HG02678 (cell line): ENCODE data around the gene MUC5B.
"Not testable (repeated sequence)": the region's sequence is repeated elsewhere in the genome, so short reads cannot be mapped to it uniquely, and the experiment has no call there.

Source experiments
- ATAC-seq: cut with Tn5 transposase; IDR thresholded peaks from one replicate; pipeline ENCODE4 v1.9.1; 2021; ENCODE audit warnings: mild to moderate bottlenecking, moderate library complexity; ENCODE audit not compliant: unreplicated experiment

Gene MUC5B

DNA sequence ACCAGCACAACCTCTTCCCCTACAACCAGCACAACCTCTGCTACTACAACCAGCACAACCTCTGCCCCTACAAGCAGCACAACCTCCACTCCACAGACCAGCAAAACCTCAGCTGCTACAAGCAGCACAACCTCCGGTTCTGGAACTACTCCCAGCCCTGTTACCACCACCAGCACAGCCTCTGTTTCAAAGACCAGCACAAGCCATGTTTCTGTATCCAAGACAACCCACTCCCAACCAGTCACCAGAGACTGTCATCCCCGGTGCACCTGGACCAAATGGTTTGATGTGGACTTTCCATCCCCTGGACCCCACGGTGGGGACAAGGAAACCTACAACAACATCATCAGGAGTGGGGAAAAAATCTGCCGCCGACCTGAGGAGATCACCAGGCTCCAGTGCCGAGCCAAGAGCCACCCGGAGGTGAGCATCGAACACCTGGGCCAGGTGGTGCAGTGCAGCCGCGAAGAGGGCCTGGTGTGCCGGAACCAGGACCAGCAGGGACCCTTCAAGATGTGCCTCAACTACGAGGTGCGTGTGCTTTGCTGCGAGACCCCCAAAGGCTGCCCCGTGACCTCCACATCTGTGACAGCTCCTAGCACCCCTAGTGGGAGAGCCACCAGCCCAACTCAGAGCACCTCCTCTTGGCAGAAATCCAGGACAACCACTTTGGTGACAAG, 34.3 kb upstream of the MUC5B start:
- not testable (repeated sequence) for ATAC-seq

DNA sequence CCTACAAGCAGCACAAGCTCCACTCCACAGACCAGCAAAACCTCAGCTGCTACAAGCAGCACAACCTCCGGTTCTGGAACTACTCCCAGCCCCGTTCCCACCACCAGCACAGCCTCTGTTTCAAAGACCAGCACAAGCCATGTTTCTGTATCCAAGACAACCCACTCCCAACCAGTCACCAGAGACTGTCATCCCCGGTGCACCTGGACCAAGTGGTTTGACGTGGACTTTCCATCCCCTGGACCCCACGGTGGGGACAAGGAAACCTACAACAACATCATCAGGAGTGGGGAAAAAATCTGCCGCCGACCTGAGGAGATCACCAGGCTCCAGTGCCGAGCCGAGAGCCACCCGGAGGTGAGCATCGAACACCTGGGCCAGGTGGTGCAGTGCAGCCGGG, 33.0 kb upstream of the MUC5B start:
- not testable (repeated sequence) for ATAC-seq

DNA sequence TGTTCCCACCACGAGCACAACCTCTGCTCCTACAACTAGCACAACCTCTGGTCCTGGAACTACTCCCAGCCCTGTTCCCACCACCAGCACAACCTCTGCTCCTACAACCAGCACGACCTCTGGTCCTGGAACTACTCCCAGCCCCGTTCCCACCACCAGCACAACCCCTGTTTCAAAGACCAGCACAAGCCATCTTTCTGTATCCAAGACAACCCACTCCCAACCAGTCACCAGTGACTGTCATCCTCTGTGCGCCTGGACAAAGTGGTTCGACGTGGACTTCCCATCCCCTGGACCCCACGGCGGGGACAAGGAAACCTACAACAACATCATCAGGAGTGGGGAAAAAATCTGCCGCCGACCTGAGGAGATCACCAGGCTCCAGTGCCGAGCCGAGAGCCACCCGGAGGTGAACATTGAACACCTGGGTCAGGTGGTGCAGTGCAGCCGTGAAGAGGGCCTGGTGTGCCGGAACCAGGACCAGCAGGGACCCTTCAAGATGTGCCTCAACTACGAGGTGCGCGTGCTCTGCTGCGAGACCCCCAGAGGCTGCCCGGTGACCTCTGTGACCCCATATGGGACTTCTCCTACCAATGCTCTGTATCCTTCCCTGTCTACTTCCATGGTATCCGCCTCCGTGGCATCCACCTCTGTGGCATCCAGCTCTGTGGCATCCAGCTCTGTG, 30.9 kb upstream of the MUC5B start:
- not testable (repeated sequence) for ATAC-seq

DNA sequence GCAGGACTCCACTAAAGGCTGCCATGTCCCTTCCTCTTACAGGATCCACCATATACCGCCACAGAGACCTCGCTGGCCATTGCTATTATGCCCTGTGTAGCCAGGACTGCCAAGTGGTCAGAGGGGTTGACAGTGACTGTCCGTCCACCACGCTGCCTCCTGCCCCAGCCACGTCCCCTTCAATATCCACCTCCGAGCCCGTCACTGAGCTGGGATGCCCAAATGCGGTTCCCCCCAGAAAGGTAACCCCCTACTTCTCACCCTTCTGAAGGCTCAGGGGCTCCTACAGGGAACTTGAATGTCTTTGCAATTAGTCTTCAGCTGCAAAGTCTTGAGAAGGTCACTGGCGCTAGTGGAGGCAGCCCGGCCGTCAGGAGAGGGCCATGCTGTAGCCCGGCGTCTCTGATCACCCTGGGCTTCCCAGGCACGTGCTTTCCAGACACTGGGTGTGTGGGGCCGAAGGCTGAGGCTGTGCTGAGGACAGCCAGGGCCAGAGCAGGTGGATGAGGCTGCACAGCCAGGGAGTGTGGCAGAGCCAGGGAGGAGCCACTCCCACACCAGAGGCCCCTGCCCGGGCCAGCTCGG, 30.0 kb upstream of the MUC5B start:
- no peak for ATAC-seq

DNA sequence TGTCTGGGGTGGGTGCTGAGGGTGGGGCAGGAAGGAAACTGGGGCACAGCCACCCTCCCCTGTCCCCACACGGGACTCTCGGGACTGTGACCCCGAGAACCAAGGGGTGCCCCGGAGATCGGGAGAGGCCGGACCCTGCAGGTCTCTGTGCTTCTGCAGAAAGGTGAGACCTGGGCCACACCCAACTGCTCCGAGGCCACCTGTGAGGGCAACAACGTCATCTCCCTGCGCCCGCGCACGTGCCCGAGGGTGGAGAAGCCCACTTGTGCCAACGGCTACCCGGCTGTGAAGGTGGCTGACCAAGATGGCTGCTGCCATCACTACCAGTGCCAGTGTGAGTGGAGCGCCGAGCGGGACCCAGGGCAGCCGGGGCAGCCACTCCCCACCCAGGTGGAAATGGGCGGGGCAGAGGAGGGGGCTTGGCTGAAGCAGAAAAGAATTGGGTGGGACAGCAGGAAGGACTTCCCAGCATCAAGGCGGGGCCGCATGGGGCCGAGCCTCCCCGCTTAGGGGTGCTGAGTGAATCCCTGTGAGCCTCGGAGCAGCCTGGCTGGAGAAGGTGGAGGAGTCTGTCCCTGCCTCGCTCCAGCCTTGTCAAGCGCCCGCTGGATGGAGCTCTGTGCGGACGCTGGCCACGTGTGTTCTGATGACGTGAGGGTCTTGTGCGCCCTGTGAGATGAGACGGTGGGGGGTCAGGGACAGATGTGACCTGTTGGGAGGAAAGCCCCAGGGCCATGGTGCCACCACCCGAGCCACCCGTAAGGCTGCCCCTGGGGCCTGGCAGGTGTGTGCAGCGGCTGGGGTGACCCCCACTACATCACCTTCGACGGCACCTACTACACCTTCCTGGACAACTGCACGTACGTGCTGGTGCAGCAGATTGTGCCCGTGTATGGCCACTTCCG, 29.3 kb upstream of the MUC5B start:
- ATAC-seq: no peak

DNA sequence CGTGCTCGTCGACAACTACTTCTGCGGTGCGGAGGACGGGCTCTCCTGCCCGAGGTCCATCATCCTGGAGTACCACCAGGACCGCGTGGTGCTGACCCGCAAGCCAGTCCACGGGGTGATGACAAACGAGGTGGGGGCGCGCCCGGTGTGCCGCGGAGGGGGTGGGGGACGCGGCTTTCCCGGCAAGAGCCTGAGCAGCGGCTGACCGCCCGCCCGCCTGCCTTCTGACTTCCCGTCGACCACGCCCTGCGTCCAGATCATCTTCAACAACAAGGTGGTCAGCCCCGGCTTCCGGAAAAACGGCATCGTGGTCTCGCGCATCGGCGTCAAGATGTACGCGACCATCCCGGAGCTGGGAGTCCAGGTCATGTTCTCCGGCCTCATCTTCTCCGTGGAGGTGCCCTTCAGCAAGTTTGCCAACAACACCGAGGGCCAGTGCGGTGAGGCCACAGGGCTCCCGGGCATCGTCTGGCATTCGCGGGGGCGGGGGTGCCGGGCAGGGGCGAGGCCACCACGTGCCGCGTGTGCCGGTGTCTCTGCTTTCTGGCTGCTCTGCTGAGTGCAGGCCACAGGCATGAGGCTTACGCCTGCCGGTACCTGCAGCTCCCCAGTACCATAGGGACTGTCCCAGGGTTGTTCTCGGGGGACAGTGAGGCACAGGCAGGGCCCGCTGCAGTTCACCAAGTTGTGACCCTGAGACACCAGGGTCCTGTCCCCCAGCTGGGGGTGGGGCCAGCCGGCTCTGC, 28.5 kb upstream of the MUC5B start:
- no peak for ATAC-seq

DNA sequence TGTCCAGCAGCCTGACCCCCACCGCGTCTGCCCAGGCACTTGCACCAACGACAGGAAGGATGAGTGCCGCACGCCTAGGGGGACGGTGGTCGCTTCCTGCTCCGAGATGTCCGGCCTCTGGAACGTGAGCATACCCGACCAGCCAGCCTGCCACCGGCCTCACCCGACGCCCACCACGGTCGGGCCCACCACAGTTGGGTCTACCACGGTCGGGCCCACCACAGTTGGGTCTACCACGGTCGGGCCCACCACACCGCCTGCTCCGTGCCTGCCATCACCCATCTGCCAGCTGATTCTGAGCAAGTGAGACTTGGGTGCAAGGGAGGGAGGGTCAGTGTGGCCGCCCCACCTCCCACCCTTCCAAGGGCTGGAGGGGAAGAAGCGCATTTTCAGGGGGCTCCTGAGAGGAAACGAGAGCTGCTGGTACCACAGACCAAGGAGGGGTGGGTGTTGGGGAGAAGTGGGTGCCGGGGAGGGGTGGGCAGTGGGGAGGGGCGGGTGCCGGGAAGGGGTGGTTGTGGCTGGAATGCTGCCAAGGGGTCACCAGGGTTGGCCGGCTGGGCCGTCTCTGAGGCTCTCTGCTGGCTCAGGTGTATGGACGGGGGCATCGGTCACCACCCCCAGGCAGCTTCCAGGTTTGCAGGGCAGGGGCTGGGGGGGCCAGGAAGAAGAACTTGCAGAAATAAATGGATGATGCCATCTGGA, 27.7 kb upstream of the MUC5B start:
- no peak for ATAC-seq

DNA sequence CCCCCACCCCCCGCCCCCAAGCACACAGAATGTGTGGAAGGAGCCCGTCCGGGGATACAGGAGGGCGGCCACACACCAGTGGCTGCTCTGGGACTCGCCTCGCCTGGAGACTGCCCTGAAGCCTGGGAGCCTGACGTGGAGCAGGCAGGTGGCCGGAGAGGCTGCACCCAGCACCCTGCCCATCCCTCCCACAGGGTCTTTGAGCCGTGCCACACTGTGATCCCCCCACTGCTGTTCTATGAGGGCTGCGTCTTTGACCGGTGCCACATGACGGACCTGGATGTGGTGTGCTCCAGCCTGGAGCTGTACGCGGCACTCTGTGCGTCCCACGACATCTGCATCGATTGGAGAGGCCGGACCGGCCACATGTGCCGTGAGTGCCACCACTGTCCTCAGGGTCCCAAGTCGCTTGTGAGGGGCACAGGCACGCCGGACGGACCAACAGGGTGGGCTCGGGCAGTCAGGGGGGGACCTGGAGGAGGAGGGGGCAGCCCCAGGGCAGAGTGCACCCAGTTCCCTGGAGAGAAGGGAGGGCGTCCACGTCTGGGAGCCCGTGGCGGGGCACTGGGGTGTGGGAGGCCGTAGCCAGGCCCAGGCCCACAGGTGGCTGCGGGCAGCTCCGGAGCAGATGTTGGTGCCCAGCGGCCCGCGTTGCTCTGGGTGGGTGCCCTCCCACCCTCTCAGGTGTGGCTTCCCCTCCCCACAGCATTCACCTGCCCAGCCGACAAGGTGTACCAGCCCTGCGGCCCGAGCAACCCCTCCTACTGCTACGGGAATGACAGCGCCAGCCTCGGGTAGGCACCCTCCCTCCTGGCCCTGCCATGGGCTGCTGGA, 27.0 kb upstream of the MUC5B start:
- no peak for ATAC-seq

DNA sequence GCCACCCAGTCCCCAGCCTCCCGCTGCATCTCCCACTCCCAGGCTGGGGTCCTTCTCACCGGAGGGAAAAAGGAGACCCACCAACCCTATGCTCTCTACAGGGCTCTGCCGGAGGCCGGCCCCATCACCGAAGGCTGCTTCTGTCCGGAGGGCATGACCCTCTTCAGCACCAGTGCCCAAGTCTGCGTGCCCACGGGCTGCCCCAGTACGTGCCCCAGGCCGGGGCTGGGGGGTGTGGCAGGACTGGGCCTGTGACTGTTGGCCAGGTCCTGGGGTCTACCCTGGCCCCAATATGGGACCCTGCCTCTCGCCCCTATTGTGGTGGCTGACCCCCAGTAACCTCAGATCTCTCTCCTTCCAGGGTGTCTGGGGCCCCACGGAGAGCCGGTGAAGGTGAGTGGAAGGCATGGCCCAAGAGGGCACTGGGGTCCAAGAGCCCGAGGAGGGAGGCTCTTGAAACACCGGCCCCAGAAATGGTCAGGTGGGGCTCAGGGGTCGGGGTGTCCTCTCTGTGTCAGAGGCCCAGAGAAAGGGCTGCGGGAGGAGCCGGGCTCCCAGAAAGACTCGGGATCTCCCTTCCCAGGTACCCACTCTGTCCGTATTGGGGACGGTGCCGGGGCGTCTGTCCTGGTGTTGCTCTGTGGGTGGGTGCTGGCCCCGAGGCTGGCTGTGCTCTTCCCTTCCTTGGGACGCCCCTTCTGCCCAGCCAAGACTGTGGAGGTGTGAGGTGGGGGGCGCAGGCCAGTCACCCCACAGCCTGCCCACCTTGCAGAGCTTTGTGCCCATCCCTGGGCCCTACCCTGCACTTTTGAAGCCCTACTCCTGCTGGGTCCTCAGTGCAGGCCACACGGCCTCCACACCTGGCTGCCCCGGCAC, 26.1 kb upstream of the MUC5B start:
- ATAC-seq: no peak

DNA sequence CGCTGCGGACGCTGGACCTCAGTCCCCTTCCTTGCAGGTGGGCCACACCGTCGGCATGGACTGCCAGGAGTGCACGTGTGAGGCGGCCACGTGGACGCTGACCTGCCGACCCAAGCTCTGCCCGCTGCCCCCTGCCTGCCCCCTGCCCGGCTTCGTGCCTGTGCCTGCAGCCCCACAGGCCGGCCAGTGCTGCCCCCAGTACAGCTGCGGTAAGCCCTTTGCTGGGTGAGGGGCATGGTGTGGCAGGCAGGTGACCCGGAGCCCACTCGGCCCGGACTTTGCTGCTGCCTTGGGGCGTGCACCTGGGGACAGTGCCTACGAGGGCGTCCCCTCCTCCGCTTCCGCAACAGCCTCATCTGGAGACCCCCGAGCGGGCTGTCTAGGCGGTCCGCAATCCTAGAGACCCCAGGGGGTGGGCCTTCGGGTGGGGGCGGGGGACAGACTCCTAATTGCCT, 25.4 kb upstream of the MUC5B start:
- ATAC-seq: no peak

DNA sequence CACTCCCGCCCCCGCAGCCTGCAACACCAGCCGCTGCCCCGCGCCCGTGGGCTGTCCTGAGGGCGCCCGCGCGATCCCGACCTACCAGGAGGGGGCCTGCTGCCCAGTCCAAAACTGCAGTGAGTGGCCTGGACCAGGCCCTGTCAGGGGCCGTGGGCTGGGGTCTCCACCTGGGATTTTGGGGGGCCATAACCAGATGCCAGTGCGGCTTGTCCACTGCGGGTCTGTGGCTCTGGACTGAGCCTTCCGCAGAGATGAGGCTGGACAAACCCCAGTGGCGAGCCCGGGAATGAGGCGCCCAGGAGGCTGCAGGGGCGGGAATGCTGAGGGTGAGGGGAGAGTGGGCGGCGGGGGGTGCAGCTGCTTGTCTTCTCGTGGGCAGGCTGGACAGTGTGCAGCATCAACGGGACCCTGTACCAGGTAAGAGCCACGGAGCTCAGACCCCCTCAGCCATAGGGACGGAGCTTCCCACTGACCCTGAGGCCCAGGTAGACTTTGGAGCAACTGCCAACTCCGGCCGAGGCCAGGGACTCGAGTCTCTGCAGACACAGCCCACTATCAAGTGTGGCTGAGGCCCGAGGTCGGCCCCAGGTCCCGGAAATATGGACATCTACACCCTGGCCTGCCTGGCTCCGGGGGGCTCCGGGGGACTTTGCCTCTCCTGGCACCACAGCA, 24.8 kb upstream of the MUC5B start:
- no peak for ATAC-seq

DNA sequence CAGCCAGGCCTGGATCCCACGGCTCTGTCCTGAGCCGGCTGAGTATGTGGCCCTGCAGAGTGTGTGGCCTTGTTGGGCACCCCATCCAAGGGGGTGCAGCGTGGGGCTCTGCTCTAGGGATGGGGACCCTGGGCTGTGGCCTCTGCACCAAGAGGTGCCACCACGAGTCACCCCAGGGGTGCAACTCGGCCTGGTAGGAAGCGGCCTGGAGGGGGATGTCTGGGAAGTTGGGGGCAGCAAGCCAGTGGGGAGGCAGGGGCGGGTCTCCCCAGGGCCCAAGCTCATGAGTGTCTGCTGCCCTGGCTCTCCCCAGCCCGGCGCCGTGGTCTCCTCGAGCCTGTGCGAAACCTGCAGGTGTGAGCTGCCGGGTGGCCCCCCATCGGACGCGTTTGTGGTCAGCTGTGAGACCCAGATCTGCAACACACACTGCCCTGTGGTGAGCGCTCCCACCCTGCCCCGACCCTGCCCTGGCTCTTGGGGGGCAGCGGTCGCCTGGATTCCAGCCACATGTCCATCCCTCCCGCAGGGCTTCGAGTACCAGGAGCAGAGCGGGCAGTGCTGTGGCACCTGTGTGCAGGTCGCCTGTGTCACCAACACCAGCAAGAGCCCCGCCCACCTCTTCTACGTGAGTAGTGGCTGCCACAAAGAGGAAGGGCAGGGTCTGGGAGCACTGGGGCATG, 24.2 kb upstream of the MUC5B start:
- ATAC-seq: no peak

DNA sequence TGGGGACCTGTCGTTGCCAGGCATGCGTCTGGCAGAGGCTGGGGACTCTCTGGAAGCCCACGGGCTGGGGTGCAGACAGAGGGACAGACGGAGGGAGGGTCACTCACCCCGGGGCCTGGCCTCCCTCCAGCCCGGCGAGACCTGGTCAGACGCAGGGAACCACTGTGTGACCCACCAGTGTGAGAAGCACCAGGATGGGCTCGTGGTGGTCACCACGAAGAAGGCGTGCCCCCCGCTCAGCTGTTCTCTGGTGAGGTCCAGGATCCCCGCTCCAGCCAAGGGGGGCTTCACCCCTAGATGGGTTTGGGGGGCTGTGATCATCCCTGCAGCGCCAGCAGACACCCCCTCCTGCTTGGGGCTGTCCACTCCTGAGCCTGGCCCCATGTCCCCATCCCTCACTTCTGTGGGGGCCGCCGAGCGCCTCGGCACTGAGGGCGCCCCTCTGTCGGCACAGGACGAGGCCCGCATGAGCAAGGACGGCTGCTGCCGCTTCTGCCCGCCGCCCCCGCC, 23.6 kb upstream of the MUC5B start:
- ATAC-seq: no peak

DNA sequence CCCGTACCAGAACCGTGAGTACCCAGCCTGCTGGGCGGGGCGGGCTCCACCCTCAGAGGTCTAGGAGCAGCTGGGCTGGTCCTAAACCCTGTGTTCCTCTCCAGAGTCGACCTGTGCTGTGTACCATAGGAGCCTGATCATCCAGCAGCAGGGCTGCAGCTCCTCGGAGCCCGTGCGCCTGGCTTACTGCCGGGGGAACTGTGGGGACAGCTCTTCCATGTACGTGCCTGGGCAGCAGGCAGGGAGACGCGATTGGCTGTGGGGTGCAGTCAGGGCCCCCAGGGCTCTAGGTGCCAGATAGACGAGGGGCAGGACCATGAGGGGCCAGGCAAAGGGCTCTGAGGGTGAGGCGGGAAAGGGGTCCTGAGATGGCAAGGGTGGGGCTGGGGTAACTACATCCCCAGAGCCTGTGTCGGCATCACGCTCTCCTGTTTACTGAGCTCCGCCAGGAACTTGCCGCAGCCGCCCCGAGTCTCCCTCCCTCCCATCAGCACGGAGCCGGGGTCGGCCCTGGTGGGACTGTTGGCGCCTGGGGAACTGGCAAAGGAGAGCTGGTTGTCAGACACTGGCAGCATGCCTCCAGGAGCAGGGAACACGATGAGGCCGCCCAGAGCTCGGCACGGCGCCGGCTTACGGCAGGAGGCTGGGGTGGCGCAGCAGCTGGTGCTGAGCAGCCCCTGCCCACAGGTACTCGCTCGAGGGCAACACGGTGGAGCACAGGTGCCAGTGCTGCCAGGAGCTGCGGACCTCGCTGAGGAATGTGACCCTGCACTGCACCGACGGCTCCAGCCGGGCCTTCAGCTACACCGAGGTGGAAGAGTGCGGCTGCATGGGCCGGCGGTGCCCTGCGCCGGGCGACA, 22.9 kb upstream of the MUC5B start:
- ATAC-seq: no peak

DNA sequence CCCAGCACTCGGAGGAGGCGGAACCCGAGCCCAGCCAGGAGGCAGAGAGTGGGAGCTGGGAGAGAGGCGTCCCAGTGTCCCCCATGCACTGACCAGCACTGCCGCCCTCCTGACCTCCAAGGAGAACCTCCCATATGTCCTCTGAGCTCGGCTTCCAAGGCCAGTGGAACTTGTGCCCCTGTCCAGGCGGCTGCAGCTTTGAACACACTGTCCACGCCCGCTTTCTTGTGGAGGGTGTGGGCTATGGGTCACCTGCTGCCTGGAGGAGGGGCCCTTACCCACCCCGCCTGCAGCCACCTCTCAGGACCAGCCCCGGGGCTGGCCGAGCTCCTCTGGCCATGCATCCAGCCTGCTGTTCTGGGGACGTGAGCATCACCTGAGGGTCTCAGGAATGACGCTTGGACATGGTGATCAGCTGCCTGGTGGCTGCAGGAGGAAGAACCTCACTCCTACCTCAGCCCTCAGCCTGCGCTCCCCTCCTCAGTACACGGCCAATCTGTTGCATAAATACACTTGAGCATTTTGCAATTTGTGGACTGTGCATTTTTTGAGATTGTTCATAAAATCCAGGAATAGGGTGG, 22.2 kb upstream of the MUC5B start:
- ATAC-seq: no peak
